Keratinocyte (primary cell): ENCODE data around the gene ROR1.

ENCODE experiments used
- EZH2 ChIP-seq: IDR thresholded peaks from one replicate; pipeline ENCODE4 v1.6.1; 2012; ENCODE audit warnings: inconsistent platforms, mild to moderate bottlenecking, low read length, moderate library complexity
- TF ChIP-seq, protein P1 (sequence below), 3 experiments: IDR thresholded peaks in 1 of 3; conservative IDR thresholded peaks in 1 of 3; optimal IDR thresholded peaks in 1 of 3; 2 replicates in 2 of 3; 3 replicates in 1 of 3; pipeline versions ENCODE3 to v1.5.1; 2011; ENCODE audit warnings: low read length in 3 of 3, mild to moderate bottlenecking in 3 of 3, moderate library complexity in 2 of 3, control low read depth in 1 of 3, inconsistent platforms in 1 of 3; ENCODE audit not compliant: insufficient read depth in 2 of 3; ENCODE audit errors: extremely low read depth in 1 of 3

DNA sequence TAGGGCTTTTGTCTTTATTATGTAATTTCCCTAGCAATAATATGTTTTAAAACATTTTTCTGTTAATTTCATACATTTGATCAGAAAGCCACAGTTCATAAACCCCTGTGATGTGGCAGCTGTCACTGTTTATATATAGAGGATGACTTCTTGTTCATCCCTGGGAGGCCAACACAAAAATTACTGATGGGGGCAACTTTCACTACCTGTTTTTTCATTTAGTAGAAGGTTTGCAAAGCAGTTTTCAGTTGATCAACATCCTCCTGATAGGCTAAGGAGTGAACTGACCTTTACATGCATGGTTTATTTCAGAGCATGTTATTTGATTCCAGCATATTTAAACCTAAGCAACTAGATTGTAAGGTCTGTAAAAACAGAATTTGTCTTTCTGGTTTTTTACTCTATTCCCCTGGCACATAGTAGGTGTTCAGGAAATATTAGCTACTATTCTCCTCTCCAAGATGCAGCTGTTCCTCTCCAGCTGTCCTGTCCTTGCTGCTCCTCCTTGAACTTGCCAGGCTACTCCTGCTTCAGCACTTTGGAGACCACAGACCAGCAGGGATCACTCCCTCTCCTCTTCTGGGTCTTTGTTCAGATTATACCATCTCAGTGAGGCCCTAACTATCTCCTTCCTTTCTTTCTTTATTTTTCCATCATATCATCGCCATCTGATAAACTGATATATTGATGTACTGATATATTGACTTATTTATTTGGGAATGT lies 54.7 kb downstream of the ROR1 start:
- TF ChIP-seq, protein P1, sequence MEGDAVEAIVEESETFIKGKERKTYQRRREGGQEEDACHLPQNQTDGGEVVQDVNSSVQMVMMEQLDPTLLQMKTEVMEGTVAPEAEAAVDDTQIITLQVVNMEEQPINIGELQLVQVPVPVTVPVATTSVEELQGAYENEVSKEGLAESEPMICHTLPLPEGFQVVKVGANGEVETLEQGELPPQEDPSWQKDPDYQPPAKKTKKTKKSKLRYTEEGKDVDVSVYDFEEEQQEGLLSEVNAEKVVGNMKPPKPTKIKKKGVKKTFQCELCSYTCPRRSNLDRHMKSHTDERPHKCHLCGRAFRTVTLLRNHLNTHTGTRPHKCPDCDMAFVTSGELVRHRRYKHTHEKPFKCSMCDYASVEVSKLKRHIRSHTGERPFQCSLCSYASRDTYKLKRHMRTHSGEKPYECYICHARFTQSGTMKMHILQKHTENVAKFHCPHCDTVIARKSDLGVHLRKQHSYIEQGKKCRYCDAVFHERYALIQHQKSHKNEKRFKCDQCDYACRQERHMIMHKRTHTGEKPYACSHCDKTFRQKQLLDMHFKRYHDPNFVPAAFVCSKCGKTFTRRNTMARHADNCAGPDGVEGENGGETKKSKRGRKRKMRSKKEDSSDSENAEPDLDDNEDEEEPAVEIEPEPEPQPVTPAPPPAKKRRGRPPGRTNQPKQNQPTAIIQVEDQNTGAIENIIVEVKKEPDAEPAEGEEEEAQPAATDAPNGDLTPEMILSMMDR (optimal IDR thresholded peaks at IDR 0.05 in 1 of 3, IDR thresholded peaks at IDR 0.05 in 1 of 3, conservative IDR thresholded peaks at IDR 0.05 in 1 of 3; ENCODE audit: extremely low read depth in 1 of 3, insufficient read depth in 2 of 3, low read length in 3 of 3), result no peak
- TF ChIP-seq EZH2, result no peak
